GM11168 (cell line): ENCODE data around the gene MAPK1.
"Not testable (repeated sequence)": the region's sequence is repeated elsewhere in the genome, so short reads cannot be mapped to it uniquely, and the experiment has no call there.

ENCODE experiments used
- in situ Hi-C: fragments of 300-500 bp; cut with MboI; formaldehyde crosslinking; loops from one replicate; pipeline ENCODE4 v1.12.0; 2022; ENCODE audit warnings: low sequenced_read_pairs; ENCODE audit not compliant: unreplicated experiment

MAPK1 gene

DNA sequence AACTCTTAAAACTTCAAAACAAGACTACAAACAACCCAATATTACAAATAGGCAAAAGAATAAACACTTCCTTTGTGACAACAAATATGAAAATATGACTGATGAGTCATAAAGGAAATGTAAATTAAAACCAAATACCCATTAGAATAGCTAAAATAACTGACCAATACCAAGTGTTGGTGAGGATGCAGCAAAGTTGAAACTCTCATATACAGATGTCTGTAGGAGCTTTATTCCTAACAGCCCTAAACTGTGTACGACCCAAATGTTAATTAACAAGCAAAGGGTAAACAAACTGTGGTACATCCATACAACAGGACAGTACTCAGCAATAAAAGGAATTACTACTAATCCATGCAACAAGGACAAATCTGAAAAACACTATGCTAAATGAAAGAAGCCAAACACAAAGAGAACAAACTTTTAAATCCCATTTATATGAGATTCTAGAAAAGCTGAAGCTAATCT lies 43.0 kb downstream of the MAPK1 start:
- in situ Hi-C loops = no loop called here

DNA sequence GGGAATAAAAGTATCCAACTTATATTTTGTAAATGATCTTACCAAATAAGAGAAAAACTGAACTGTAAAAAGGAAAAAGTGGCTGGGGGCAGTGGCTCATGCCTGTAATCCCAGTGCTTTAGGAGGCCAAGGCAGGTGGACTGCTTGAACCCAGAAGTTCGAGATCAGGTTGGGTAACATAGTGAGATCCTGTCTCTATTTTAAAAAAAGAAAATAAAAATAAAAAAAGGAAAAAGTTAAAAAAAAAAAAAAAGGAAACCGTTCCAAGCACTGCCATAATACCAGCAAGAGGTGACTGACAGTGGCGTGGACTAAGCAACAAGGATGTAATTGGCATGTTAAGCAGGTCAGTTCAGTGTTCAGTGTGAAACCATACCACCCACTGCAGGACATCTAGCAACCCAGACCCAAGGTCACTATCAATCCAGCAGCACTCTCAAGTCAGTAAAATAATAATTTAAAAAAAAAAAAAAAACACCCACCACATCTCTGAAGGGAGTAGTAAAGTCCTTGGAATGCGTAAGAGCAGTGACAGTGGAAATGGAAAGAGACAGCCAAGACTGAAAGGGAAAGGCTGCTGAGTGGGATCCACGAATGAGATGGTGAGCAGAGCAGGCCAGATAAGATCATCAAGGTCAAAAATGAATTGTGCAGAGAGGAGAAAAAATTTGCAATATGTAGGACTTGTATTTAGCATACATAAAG lies 43.6 kb downstream of the MAPK1 start:
- in situ Hi-C loops = no loop called here

DNA sequence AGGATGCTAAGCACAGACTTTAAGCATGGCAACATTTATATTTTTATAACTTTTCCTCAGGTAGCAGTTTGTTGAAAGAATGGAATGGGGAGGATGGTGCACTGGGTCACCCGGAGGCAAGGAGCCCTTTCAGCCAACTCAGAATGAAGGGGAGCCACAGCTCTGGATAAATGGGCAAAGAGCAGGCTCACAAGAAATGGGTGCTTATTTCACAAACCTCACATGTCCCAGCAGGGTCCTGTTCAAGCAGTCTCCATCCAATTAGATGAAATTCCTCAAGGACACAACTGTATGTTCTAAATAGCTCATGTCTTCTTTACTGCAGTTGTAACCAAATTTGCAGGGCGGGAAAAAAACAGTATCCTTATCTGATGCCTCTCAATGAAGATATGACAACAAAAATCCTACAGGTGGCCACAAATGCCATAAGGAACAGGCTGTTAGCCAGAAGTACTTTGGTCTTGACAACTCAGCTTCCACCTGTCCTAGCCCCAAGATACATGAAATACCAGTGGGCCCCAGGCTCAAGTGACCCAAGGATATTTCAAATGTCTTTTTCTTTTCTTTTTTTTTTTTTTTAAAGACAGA lies 48.2 kb downstream of the MAPK1 start:
- in situ Hi-C loops = no loop called here

DNA sequence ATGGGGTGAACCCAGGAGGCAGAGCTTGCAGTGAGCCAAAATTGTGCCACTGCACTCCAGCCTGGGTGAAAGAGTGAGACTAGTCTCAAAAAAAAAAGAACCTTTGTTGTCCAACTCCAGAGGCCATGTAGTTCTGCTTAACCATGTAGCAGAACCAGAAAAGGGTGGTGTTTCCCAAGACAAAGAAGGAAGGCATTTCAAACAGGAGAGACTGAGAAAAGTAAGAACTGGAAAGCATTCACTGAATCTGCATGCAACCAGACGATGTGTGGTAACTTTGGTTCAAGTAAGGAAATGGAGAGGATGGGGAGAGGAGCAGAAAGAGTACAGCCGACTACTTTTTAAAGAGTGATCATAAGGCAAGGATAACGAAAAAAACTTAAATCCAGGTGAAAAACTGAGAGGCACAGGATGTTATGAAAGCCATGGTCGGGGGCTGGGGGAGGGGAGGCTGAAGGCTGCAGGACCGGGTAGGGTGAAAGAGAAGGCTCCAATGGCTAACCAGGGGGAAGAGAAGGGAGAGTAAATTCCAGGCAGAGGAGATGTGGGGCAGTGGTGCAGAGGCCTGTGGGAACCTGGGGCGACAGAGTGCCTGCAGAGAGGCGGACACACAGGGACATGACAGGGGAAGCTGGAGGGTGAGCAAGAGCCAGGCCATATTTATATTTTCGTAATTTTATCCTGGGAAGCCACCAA lies 48.8 kb downstream of the MAPK1 start:
- in situ Hi-C loops = no loop called here

DNA sequence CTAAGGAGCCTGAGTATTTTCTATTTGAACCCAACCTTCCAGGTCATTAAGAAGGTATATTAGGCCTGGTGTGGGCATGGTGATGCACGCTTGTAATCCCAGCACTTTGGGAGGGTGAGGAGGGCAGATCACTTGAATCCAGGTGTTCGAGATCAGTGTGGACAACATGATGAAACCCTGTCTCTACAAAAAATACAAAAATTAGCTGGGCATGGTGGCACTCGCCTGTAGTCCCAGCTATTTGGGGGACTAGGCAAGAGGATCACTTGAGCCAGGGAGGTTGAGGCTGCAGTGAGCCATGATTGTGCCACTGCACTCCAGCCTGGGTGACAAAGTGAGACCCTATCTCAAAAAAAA lies 50.0 kb downstream of the MAPK1 start:
- in situ Hi-C loops = not testable (repeated sequence)

DNA sequence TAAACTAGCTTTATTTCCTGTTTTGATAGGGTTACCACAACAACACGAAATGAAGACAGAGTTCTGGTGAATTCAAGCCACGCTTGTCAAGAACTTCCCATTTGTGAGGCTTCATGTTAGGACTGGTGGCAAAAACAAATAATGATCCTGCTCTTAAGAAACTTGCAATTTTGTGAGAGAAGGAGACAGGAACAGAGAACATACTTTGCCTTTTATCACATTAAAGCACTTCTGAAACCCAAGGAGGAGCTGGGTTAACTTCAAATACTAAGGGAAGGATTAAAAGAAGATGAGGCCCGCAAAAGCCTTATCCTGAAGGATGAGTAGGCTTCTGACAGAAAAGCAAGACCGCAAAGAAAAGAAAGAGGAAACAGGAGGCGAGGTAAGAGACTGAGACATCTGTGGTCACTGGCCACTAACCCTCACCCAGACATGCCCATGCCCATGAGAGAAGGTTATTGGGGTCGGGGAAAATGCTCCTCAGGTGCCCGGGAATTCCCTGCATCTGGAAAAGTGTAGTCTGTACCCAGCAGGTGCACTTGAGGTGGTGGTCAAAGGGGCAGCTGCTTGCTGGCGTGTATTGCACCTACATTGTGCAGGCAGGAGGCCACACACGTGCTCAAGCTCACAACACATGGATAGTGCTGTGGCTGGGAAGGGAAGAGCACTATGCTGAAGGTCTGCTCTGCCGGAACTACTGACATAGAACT lies 50.5 kb downstream of the MAPK1 start:
- in situ Hi-C loops = no loop called here

DNA sequence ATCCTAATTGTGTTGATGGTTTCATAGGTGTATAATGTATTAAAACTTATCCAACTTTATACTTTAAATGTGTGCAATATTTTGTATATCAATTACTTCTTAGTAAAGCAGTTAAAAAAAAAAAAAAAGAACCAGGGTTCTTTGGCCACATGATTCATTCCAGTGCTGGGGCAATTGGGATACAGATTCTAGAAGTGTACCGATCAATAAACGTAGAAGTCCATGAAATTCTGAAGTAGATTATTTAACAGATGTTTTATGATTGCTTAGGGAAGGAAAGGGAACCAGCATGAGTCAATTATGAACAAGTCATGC lies 51.0 kb downstream of the MAPK1 start:
- in situ Hi-C loops = no loop called here

DNA sequence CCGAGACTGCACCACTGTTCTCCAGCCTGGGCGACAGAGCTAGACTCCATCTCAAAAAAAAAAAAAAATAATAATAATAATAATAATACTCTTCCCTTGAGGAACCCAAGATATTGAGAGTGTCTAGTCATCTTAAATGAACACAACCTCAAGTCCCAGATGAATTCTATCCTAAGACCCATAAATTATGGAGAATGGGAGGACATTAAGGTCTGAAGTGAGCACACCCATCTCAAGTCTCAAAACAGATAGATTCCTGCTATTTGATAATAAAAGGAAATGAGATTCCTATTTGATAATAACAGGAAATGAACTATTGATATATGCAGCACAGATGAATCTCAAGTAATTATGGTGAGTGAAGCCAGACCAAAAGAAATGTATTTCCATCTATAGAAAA lies 51.5 kb downstream of the MAPK1 start:
- in situ Hi-C loops = no loop called here

DNA sequence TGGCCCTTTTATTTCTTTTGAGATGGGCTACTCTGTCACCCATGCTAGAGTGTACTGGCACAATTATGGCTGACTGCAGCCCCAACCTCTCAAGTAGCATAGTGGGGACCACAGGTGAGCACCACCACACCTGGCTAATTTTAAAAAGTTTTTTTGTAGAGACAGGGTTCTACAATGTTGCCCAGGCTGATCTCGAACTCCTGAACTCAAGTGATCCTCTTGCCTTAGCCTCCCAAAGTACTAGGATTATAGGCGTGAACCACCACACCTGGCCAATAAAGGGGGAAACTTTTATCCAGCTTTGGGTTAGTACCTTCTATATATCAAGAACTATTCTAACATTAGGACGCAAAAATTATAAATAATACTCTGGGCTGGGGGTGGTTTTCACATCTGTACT lies 52.1 kb downstream of the MAPK1 start:
- in situ Hi-C loops = no loop called here

DNA sequence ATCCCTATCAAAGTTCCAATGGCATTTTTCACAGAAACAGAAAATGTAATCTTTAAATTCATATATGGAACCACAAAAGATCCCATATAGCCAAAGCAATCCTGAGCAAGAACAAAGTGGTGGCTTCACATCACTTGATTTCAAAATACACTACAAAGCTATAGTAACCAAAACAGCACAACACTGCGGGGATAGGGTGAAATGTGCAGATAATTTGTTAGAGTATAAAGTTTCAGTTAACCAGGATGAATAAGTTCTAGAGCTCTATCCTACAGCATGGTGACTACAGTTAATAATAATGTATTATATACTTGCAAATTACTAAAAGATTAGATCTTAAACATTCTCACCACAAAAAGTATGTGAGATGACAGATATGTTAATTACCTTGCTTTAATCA lies 55.5 kb downstream of the MAPK1 start:
- in situ Hi-C loops = no loop called here

DNA sequence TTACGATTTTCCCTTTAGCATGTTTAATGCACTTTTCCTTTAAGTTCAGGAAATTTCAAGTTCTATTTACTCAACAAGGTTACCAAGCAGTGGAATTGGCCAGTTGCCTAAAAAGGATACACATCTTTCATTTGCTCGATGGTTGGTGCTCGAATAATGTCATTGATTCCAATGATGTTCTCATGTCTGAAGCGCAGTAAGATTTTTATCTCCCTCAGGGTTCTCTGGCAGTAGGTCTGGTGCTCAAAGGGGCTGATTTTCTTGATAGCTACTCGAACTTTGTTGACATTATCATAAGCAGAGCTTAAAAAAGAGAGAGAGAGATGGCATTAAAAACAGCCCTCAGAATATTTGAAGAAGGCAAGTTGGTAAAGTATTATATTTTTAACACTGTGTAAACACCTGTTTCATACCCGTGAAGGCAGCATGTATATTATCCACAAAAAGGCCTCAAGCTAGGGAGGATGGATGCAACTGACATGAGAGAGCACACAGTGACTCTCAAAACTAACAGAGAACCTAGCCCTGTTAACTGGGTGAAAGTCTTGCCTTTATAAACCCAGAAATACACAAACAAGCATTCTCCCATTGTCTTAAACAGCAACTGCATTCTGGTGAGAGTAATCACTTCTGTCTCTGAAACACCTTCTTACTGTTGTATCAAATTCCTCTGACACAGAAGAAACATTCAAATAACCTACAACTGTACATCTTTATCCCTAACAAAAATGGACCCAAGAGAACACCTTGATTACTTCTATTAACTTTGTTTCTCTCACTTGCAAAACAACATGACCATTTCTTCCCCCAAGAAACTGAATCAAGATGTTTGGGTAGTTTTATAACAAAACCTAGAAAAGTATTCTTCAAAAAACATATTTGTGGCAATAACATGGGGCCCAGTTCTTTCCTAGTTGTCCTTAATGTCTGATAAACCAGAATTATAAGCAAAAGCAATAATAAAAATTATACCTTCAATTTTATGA lies 59.6 kb downstream of the MAPK1 start:
- in situ Hi-C loops = no loop called here

DNA sequence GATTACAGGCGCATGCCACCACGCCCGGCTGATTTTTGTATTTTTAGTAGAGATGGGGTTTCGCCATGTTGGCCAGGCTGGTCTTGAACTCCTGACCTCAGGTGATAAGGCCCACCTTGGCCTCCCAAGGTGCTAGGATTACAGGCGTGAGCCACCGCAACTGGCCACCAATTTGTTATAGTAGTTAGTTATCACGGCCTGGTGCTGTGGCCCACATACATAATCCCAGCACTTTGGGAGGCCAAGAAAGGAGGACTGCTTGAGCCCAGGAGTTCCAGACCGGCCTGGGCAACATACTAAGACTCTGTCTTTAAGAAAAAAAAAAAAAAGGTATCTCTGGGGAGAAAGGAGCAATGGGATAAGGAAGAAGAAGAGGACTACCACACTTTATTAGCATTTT lies 62.1 kb downstream of the MAPK1 start:
- in situ Hi-C loops = not testable (repeated sequence)

DNA sequence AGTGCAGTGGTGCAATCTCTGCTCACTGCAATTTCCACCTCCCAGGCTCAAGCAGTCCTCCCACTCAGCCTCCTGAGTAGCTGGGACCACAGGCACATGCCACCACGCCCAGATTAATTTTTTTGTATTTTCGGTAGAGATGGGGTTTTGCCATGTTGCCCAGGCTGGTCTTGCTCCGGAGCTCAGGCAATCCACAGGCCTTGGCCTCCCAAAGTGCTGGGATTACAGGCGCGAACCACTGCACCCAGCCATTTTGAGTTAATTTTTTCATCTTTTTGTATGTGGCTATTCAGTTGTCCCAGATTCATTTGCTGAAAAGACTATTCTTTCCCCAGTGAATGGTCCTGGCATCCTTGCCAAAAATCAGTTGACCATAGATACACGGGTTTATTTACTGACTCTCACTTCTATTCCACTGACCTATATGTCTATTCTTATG lies 63.6 kb downstream of the MAPK1 start:
- in situ Hi-C loops = no loop called here

DNA sequence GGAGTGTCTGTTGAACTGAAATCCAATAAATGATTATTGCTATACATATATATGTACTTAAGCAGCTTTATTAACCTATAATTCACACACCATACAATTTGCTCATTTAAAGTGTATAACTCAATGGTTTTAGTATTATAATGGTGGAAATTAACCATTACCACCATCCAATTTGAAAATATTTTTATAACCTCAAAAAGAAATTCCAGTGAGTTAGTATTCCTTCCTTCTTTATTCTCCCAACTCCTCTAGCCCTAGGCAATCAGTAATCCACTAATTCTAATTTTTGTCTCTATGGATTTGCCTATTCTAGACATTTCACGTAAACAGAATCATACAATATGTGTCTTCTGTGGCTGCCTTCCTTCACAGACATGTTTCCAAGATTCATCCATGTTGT lies 64.8 kb downstream of the MAPK1 start:
- in situ Hi-C loops = no loop called here

DNA sequence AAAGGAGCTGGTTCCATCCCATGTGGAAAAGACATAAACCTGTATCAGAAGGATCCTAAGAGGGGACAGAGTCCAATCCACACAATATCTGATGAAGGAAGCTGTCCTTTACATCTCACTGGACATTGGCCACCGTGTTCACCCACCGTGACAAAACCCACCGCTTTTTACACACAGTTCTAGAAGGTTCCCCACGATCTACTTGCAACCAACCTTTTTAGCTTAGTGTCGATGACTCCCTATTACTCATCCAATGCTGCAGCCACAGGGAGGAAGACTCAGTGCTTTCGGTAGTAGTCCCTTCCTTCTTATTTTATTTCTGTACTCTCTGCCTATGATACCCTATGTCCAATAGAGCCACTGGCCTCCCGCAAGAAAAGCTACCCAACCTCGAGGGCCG lies 65.4 kb downstream of the MAPK1 start:
- in situ Hi-C loops = no loop called here

DNA sequence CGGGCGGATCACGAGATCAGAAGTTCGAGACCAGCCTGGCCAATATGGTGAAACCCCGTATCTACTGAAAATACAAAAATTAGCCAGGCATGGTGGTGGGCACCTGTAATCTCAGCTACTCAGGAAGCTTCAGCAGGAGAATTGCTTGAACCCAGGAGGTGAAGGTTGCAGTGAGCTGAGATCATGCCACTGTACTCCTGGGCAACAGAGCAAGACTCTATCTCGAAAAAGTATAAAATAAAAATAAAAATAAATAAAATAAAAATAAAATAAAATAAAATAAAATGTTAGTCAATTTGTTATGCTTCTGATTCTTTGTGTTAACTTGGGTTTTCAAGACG lies 66.2 kb downstream of the MAPK1 start:
- in situ Hi-C loops = not testable (repeated sequence)

DNA sequence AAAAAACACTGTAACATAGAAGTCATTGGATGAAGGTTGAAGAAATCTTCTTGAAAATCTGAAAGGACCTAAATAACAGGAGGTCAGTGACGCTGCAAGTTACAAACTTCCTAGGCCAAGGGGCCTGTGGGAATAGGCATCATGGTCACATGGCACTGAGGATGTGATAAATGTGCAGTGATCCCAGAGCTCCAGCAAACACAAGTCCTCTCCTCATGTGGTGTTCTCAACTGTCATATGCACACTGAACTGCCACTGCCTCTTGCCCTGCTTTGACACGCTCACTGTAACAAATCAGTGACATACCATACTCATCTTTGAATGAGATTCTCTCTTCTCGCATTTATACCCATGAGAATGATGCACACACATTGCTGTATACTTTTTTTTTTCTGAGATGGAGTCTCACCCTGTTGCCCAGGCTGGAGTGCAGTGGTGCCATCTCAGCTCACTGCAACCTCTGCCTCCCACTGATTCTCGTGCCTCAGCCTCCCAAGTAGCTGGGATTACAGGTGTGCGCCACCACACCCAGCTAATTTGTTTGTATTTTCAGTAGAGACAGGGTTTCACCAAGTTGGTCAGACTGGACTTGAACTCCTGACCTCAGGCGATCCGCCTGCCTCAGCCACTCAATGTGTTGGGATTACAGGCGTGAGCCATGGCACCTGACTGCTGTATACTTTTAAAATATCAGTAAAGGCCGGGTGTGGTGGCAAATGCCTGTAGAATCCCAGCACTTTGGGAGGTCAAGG lies 66.7 kb downstream of the MAPK1 start:
- in situ Hi-C loops = no loop called here

DNA sequence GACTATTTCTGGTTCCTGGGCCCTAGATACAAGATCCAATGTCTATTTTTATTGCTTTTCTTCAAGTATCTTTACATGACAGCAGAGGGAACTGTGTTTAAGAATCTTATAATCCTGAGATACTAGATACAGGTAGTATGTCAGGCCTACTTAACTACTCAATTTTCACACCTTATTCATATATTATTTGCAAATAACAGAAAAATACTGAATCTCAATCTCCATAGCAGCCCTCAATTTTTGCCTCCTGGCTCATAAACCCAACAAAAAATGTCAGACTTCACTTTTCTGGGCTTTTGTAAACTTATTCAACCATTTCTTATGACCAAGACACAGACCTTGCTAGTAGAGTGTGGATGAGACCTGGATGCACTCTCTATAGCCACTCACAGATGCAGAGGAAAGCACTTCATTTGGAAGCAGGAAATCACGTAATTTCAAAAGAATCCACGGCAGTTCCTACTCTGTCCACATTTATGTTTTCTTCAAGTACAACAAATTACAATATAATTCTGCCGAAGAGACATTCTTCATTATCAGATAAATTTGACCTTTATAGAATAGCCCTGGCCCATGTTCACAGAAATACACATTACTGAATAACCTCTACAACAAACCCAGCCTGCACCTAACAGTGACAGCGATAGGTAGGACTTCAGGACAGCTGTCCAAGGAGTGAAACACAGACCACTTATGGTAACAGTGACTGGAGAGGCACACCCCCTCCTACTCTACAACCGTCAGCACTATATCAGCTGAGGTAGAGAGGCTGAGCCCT lies 69.8 kb downstream of the MAPK1 start:
- in situ Hi-C loops = no loop called here

DNA sequence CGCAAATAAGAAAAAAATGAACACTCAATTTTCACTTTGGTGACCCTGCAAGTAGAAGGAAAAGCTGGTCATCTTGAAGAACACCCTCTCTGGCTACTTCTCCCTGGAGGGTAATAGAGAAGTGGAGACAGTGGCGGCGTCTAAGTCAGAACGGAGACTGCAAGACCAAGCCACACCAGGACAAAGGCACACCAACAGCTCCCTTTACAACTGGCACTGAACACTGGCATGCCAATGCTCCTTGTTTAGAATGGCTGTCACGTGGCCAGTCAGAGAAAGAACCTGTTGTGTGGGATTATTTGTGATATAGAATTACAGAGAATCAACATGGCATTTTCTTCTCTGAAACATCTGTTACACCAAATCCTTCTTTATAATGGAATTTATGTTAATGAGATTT lies 70.6 kb downstream of the MAPK1 start:
- in situ Hi-C loops = no loop called here
